Amniotic stem cell (primary cell): ENCODE results near the gene CREG1.

Experiments used
- DNase-seq: peaks from one replicate; lab custom pipeline; 2025; lab: John Stamatoyannopoulos, UW

CREG1 gene

GRCh38 chr1:167532964-167533824, 20.4 kb downstream of the CREG1 start:
- no peak for DNase-seq

- no peak for DNase-seq
These were observed 21.2 kb downstream of the CREG1 start for GRCh38 chr1:167532375-167532774.

DNA sequence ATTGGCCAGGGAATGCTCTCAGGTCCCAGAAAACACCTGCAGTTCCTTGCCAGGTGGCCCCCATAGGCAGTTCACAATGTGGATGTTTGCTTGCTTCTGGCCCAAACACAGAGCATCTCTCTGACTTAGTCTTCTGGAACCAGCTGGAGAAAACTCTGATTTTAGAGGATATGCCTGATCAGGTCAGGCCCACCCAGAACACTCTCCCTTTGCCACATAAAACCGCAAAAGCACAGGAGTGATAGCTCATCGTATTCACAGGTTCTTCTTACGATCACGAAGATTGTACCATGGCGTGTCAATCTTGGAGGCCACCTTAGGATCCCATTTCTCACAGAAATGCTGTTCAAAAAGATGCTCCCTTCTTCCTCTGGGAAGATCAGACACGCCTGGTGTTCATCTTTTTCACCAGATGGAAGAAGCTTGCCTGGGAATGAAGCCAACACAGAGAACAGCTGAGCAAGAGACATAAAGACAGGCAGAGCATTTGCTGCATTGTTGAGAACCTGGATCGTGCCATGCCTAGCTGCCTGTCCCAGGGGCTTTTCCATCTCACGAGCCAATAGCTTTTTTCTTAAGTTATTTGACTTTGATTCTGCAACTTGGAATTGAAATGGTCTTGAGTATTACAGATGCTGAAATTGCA, 23.6 kb downstream of the CREG1 start:
- DNase-seq = no peak

DNA sequence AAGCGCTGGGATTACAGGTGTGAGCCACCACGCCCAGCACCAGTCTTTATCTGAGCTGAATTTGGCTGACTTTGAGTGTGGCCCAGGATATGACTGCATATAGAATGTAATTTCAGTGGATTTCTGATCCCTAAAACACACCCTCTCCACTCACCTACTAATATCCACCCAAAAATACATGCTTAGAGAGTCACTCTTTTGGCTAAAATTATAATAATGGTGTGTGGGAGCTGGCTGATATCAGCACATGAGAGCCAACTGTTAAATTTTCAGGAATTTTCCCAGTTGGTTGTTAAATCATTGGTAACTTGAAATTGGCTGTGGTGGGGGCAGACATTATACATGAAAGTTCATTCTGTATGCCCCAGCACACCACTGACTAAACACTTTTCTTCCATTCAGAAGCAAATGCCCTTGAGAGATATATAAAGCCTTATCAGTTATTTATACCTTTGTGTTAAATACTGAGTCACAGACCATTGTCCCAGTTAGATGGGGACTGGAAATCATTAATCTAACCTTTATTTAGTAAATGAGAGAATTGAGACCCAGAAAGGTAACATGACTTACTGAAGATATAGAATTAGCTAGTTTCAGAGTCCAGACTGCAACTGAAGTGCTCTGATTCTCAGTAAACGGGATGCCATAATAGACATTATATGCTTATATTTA, 25.4 kb downstream of the CREG1 start:
- DNase-seq = no peak

DNA sequence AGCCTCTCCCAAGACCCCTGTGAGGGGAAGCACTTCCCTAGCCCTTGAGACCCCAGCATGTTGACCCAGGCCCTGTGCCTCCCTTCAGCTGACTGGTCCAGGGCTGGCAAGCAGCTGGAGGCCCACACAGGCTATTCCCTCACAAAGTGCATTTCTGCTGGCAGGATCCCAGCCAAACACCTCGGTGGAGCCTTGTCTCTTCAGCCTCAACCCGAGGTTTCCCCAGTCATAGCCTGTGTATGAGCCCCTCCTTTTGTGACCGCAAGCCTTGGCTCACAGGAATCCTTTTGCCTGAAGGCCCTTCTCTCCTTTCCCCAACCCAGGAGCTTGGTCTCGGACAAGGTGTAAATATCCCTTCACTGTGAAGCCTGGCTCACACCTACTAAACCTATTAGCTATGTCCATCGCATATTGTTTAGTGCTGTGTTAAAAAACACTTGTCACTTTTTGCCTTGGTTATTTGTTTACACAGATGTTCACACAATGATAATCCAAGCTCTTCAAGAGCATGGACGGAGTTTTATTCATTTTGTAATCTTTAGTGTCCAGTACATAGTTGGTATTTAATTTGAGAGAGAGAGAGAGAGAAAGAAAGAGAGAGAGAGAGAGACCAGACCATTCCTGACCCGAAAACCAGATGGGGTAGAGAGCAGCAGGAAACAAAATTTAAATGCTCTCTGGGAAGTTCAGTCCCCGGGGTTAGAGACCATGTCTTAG, 26.7 kb downstream of the CREG1 start:
- DNase-seq = no peak

GRCh38 chr1:167524651-167525050, 28.9 kb downstream of the CREG1 start:
- DNase-seq = no peak

- no peak for DNase-seq
These were observed 31.3 kb downstream of the CREG1 start for GRCh38 chr1:167522246-167522645.

DNA sequence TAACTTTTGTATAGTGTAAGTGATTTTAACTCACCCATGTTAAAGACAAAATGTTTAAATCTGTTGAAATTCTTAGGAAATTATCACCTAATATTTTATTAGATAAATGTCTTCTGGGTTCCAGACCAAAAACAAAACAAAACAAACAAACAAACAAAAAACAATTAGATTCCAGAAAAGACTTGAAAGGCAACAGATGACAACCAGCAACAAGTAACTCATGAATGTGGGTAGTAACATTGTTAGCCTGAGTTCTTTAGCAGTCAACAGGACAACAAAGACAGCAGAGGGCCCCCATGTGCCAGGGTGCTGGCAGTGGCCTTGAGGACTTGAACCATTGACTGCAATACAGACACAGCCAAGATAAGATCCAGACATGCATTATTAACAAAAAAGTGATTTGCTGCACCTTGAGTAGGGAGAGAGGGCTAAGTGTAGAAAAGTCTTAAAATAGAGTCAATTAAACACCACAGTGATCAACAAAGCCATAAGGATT, 32.8 kb downstream of the CREG1 start:
- no peak for DNase-seq

DNA sequence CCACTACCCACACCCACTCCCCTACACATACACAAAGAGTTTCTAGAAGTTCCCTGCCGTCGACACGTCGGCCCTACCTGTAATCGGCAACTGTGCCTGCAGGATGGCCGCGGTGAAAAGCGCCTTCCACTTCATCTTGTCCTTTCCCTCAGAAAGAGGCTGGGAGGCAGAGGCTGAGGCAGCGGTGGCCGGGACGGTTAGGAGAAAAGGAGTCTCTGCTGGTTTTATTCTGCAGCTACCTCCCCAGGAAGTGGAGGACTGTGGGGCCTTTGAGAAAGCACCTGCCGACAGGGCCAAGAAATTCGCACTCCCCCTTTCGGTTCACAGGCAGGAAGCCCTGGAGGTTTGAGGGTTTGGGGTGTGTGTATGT, 35.2 kb downstream of the CREG1 start, which contains the start of gene CD247:
Gene CD247, minus strand, starts transcription at position 199 of the 370 bp plus-strand sequence. Its CDS starts 64 bp downstream, at position 135.
- DNase-seq = no peak

- DNase-seq = no peak
These were observed 35.8 kb downstream of the CREG1 start for GRCh38 chr1:167517535-167518330.

DNA sequence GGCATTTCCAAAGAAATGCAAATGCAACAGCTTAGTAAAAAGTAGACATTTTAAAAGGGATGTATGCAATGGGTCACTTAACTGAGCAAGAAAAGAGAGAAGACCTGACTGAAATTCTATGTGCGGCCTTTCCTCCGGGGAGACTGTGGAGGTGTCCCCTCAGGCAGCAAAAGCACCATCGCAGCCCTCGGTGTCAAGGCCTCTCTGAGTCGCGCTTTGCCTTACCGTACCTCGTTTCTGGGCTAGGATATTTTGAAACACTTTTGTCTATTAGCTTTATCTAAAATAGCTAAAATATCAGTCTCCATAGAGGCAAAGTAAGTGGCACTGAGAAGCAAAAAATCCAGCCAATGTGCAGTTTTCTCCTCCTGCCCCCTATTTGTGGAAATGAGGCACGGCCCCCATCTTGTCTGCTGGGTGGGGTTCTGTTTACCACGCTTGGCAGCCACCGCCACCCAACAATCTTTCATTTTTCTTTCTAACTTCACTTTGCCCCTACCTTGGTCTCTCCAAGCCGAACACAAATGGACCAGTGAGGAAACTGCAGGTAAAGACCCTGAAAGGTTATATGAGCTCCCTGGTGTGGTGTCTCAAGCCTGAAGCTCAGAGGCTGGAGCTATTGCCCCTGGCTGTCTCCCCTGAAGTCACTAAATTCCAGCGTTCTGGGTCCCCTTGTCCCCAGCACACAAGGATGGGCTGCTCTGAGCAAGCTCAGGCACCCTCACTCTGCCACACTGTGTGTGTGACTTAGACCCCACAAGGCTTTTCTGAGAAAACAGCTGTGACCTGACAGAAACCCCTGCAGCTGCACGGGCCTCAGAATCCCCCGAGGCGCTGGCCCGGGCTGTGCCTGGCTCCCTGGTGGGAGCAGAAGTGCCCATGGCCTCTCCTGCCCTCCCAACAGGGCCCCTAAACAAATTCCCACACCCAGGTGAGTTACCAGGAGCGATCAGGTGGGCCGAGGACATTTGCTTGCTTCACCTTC, 36.9 kb downstream of the CREG1 start:
- no peak for DNase-seq

DNA sequence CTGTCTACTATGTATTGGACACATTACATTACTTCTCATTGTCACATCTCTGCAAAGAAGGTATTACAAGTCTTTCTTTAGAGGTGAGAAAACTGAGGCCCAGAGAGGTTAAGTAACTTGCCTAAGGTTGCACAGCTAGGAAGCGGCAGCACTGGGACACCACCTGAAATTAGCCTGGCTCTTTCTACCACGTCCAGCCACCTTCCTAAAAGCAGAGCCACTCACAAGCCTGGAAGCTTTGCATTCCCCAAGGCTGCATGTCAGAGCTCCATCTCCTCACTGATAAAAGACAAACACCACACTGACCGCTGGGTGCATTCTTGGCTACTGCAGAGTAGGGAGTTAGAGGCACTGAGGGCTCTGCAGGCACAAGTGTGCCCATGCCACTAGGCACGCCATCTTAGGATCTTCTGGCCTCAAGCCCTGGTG, 37.7 kb downstream of the CREG1 start:
- no peak for DNase-seq

- DNase-seq = no peak
These were observed 38.1 kb downstream of the CREG1 start for GRCh38 chr1:167515461-167515860.

- DNase-seq = no peak
These were observed 39.3 kb downstream of the CREG1 start for GRCh38 chr1:167514288-167514687.

GRCh38 chr1:167512046-167512654, 41.4 kb downstream of the CREG1 start:
- no peak for DNase-seq

DNA sequence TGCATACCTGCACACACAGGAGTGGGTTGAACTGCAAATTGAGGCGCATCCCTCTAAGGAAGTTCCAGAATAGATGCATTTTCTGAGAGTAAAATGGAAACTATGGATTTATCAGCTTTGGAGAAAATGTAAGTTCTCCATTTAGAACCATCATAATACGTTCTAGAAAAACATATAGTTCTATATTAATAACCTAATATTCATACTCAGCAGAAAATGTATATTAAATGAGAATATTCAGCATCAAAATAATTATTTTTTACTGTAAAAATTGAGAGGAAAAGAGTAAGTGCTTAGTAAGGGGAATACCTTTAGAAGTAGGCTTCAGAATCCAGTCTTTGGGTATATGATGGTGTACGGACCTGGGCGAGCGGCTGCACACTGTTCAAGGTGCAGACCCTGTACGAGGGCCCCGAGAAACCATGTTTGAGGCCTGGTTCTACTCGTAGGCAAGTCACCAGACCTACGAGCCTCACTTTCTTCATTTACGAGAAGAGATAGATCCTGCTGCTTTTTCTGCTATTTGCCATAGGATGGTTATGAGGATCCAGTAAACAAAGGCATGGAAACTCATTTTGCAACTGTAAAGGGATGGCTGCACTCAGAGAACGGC, 42.1 kb downstream of the CREG1 start:
- DNase-seq = no peak

DNA sequence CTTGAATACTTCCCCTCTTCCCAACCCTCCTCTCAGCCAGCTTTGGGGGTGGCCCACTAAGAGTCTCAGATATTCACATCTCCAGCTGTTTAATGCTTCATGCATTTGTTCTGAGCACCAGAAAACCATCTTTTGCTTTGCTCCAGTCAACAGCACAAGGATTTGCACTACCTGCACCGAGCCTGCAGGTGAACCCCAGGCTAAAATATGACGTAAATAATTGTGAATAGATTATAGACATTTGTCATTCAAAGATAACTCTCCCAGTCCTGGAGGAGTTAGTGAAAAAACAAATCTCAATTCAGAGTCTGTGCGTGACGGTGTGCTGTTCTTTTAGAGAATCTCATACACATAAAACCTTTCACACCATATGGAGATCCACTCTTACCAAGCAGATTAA, 42.7 kb downstream of the CREG1 start:
- no peak for DNase-seq

DNA sequence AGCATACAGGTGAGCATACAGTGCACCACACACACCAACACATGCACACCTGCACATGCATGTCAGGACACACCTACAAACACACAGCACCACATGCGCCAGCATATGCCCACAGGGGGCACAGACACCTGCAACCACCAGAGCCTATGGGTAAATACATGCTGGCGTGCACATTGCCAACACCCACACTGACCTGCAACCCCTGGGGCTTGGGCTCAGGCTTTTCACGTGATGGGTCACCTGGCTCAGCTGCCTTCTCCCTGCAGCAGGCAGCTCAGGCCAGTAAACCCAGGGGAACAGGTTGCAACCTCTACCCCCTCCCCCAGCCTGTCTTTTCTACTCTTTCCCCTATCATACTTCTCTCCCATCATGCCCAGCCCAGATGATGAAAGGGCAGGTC, 43.3 kb downstream of the CREG1 start:
- no peak for DNase-seq

GRCh38 chr1:167509587-167509986, 44.0 kb downstream of the CREG1 start:
- no peak for DNase-seq
